ENCODE measurements around the gene OTUD1. TPM values are rescaled to one million over a fixed set of nuclear protein-coding genes. Genes with fewer than 3 reads are reported as not detected.

OTUD1 gene
- total RNA-seq, 1 experiment from 2014 or later, result 3.8 TPM

GRCh38 chr10:23433701-23434100, 5.2 kb upstream of the OTUD1 start:
- TF ChIP-seq CTCF (conservative IDR thresholded peaks at IDR 0.05), result no peak
- no peaks in the 10 kb centered on the region for H4K20me1 ChIP-seq (ENCODE audit: control insufficient read depth, insufficient read depth, insufficient read length)
- no peak overlapping the region for H2BK20ac ChIP-seq (ENCODE audit: low read depth, low read length, poor library complexity, severe bottlenecking)
- H3K9me3 ChIP-seq (ENCODE audit: control insufficient read depth, low read depth, low read length), result no peaks in the 10 kb centered on the region
- no peak overlapping the region for H4K5ac ChIP-seq (ENCODE audit: insufficient read length, low read depth, low read length)
- no peaks in the 10 kb centered on the region for H3K79me1 ChIP-seq (ENCODE audit: insufficient read depth, low read depth, low read length, poor library complexity, severe bottlenecking)
- H3K4ac ChIP-seq (ENCODE audit: low read depth, low read length), result no peak overlapping the region
- Mint-ChIP-seq H3K27me3 (ENCODE audit: low read depth) (no peaks in the 10 kb centered on the region; the same call in 1 of the 2 replicates), H3K4me3 (no peak overlapping the region), H3K27ac (no peak overlapping the region), H3K4me1 (peaks cover 4 to 8% of the 10 kb centered on the region in 2 experiments), H3K36me3 (ENCODE audit: insufficient read depth in 1 of 3, low read depth in 3 of 3) (no peaks in the 10 kb centered on the region; a peak in 2 of 7 replicates), H3K9me3 (no peaks in the 10 kb centered on the region; a peak in 2 of 5 replicates)
- H2BK5ac ChIP-seq (ENCODE audit: insufficient read length, low read length), result no peak overlapping the region
- no peak for DNase-seq
- no peak overlapping the region for H2BK120ac ChIP-seq (ENCODE audit: low read depth, low read length, poor library complexity, severe bottlenecking)
- no peaks in the 10 kb centered on the region for H3K79me2 ChIP-seq (ENCODE audit: insufficient read depth, low read length)
- no CpG with 5 or more reads among the region's 2 CpGs for WGBS (ENCODE audit: extremely low coverage, insufficient read length, low lambda C conversion rate)
- H2AFZ ChIP-seq (ENCODE audit: low read length), result no peak overlapping the region
- no peak overlapping the region for H2BK12ac ChIP-seq (ENCODE audit: insufficient read length, low read depth, low read length)
- no peaks in the 10 kb centered on the region for H3K4me1 ChIP-seq (ENCODE audit: insufficient read depth, low read length)
- H3K27me3 ChIP-seq (ENCODE audit: insufficient read depth, low read length), result no peaks in the 10 kb centered on the region
- H3K14ac ChIP-seq (ENCODE audit: insufficient read depth, low read length), result no peak overlapping the region
- H2AK5ac ChIP-seq (ENCODE audit: insufficient read length, low read length), result no peak overlapping the region
- no peak overlapping the region for H3T11ph ChIP-seq (ENCODE audit: low read length)
- no peak overlapping the region for H4K91ac ChIP-seq (ENCODE audit: insufficient read length, low read depth, low read length)
- H3K18ac ChIP-seq (ENCODE audit: insufficient read length, low read depth, low read length), result no peak overlapping the region
- no peak overlapping the region for H3K9ac ChIP-seq (ENCODE audit: extremely low read depth, insufficient read length, low read length)
- no peak overlapping the region for H2BK15ac ChIP-seq (ENCODE audit: low read depth, low read length)
- H4K8ac ChIP-seq (replicated peaks; ENCODE audit: insufficient read length, low read depth, low read length), result no peak overlapping the region
- H3K23me2 ChIP-seq (ENCODE audit: insufficient read length, low read depth, low read length, poor library complexity, severe bottlenecking), result no peaks in the 10 kb centered on the region
- no peak overlapping the region for H3K23ac ChIP-seq (ENCODE audit: insufficient read length, low read depth, low read length)
- H3K27ac ChIP-seq (ENCODE audit: insufficient read length, low read depth, low read length), result no peak overlapping the region
- H3K4me2 ChIP-seq (ENCODE audit: insufficient read depth, insufficient read length, low read length), result no peak overlapping the region
- no peak overlapping the region for H3K56ac ChIP-seq (ENCODE audit: insufficient read length, low read depth, low read length)
